ENCODE data around the gene NKAIN4. TPM values are rescaled to one million over a fixed set of nuclear protein-coding genes. Genes with fewer than 3 reads are reported as not detected.

The NKAIN4 gene
- total RNA-seq, 2 donors from 2014 or later: not detected

GRCh38 chr20:63269724-63270123 is 15.5 kb upstream of the NKAIN4 start:
- Histone ChIP-seq H3K27me3 (replicated peaks; ENCODE audit: insufficient read depth) (no peaks in the 10 kb centered on the region), H3K27ac (no peak overlapping the region), H3K9me3 (no peaks in the 10 kb centered on the region), H3K4me3 (no peak overlapping the region), H3K36me3 (no peaks in the 10 kb centered on the region), H3K4me1 (ENCODE audit: control insufficient read depth in 1 of 2, low read depth in 2 of 2) (peaks cover 17 to 19% of the 10 kb centered on the region in 2 donors)
- ATAC-seq (ENCODE audit: insufficient number of reproducible peaks, low FRiP score, low read depth): no peak
- no peak for DNase-seq (ENCODE audit: low spot score)
- TF ChIP-seq CTCF (IDR thresholded peaks at IDR 0.05): no peak

GRCh38 chr20:63268671-63269439 is 14.6 kb upstream of the NKAIN4 start:
- Histone ChIP-seq H3K4me1 (ENCODE audit: control insufficient read depth in 1 of 2, low read depth in 2 of 2) (peaks cover 11 to 12% of the 10 kb centered on the region in 2 donors), H3K27ac (no peak overlapping the region), H3K27me3 (replicated peaks; ENCODE audit: insufficient read depth) (no peaks in the 10 kb centered on the region), H3K36me3 (no peaks in the 10 kb centered on the region), H3K9me3 (no peaks in the 10 kb centered on the region), H3K4me3 (no peak overlapping the region)
- no peak for TF ChIP-seq CTCF (IDR thresholded peaks at IDR 0.05)
- ATAC-seq (ENCODE audit: insufficient number of reproducible peaks, low FRiP score, low read depth) (no peak), DNase-seq (ENCODE audit: low spot score) (no peak)

GRCh38 chr20:63268256-63268655 is 14.0 kb upstream of the NKAIN4 start:
- Histone ChIP-seq H3K36me3 (no peaks in the 10 kb centered on the region), H3K27me3 (replicated peaks; ENCODE audit: insufficient read depth) (no peaks in the 10 kb centered on the region), H3K4me3 (no peak overlapping the region), H3K27ac (no peak overlapping the region), H3K9me3 (no peaks in the 10 kb centered on the region), H3K4me1 (ENCODE audit: control insufficient read depth in 1 of 2, low read depth in 2 of 2) (peaks cover 6% of the 10 kb centered on the region in 2 donors)
- TF ChIP-seq CTCF (IDR thresholded peaks at IDR 0.05): no peak
- DNase-seq (ENCODE audit: low spot score): no peak
- no peak for ATAC-seq (ENCODE audit: insufficient number of reproducible peaks, low FRiP score, low read depth)

GRCh38 chr20:63267691-63268090 is 13.4 kb upstream of the NKAIN4 start:
- no peak overlapping the region for H3K4me3 ChIP-seq
- no peak for TF ChIP-seq CTCF (IDR thresholded peaks at IDR 0.05)
- no peak for ATAC-seq (ENCODE audit: insufficient number of reproducible peaks, low FRiP score, low read depth)
- no peaks in the 10 kb centered on the region for H3K27me3 ChIP-seq (replicated peaks; ENCODE audit: insufficient read depth)
- no peak overlapping the region for H3K27ac ChIP-seq
- DNase-seq (ENCODE audit: low spot score): no peak
- H3K4me1 ChIP-seq (ENCODE audit: control insufficient read depth in 1 of 2, low read depth in 2 of 2): peaks cover 6% of the 10 kb centered on the region in 2 donors
- H3K36me3 ChIP-seq: no peaks in the 10 kb centered on the region
- no peaks in the 10 kb centered on the region for H3K9me3 ChIP-seq

GRCh38 chr20:63265891-63266515 is 11.7 kb upstream of the NKAIN4 start:
- Histone ChIP-seq H3K9me3 (no peaks in the 10 kb centered on the region), H3K4me3 (no peak overlapping the region), H3K4me1 (ENCODE audit: control insufficient read depth in 1 of 2, low read depth in 2 of 2) (no peaks in the 10 kb centered on the region), H3K27me3 (replicated peaks; ENCODE audit: insufficient read depth) (no peaks in the 10 kb centered on the region), H3K36me3 (no peaks in the 10 kb centered on the region), H3K27ac (no peak overlapping the region)
- TF ChIP-seq CTCF (IDR thresholded peaks at IDR 0.05): no peak
- ATAC-seq (ENCODE audit: insufficient number of reproducible peaks, low FRiP score, low read depth) (no peak), DNase-seq (ENCODE audit: low spot score) (no peak)
